Activated CD8-positive, alpha-beta memory T cell treated with anti-CD3 and anti-CD28 coated beads, Interleukin-2, amount 10 ng/mL, durations not matched to agents 7 days and 5 days (primary cell): ENCODE data around the gene SLC1A1. TPM values are rescaled to one million over a fixed set of nuclear protein-coding genes. Genes with fewer than 3 reads are reported as not detected.

Source experiments
- ATAC-seq: fragments of 150-1000 bp; cut with Tn5 transposase; one replicate; pipeline ENCODE4 v1.10.0; 2021; ENCODE audit warnings: moderate library complexity
- CTCF ChIA-PET: fragments of 350-600 bp; sonication (Branson Sonifier 250); formaldehyde crosslinking; loops from one replicate; lab custom pipeline; 2021; ENCODE audit warnings: antibody characterized with exemption; lab: Charles Lee
- DNase-seq: peaks from one replicate; pipeline ENCODE4 v3.0.0-alpha.2; 2020
- H3K27ac Mint-ChIP-seq: one replicate; pipeline ENCODE4 v1.8.0; 2021; ENCODE audit warnings: mild to moderate bottlenecking, mixed read lengths
- H3K27me3 Mint-ChIP-seq: one replicate; pipeline ENCODE4 v1.8.0; 2021; ENCODE audit warnings: mixed read lengths
- H3K36me3 Mint-ChIP-seq: one replicate; pipeline ENCODE4 v1.8.0; 2021; ENCODE audit warnings: mild to moderate bottlenecking, mixed read lengths
- H3K4me1 Mint-ChIP-seq: one replicate; pipeline ENCODE4 v1.8.0; 2021; ENCODE audit warnings: mixed read lengths
- H3K4me3 Mint-ChIP-seq: one replicate; pipeline ENCODE4 v1.8.0; 2021; ENCODE audit warnings: mild to moderate bottlenecking, moderate library complexity, mixed read lengths
- H3K9me3 Mint-ChIP-seq: one replicate; pipeline ENCODE4 v1.8.0; 2022; ENCODE audit warnings: low read depth, mixed read lengths
- total RNA-seq, 2 experiments: library from RNA; stranded (reverse); gene quantifications; one replicate each; pipeline ENCODE4 v1.2.3, GENCODE V29; 2021

The SLC1A1 gene
- total RNA-seq, 2 experiments from 2014 or later, result 0.14 TPM; not detected in 1

- Mint-ChIP-seq H3K4me1 (peaks cover 8% of the 10 kb centered on the region), H3K9me3 (no peaks in the 10 kb centered on the region), H3K4me3 (no peak overlapping the region), H3K36me3 (no peaks in the 10 kb centered on the region), H3K27ac (no peak overlapping the region), H3K27me3 (peaks cover 4% of the 10 kb centered on the region)
- CTCF ChIA-PET, result interaction anchor here (1.5 kb wide), 1 partner anchor 8 kb away, joined by 4 read pairs; no protein-coding TSS in a partner anchor
- ATAC-seq, result no peak
- DNase-seq, result no peak
Observed at GRCh38 chr9:4559261-4560182, 69.3 kb downstream of the SLC1A1 start.

- ATAC-seq (peak; percentile 30), DNase-seq (peak; percentile 52)
- H3K36me3 Mint-ChIP-seq, result no peaks in the 10 kb centered on the region
- no peak overlapping the region for H3K27ac Mint-ChIP-seq
- no peaks in the 10 kb centered on the region for H3K9me3 Mint-ChIP-seq
- CTCF ChIA-PET, result no interaction called here
- no peak overlapping the region for H3K4me3 Mint-ChIP-seq
- H3K27me3 Mint-ChIP-seq, result peaks cover 4% of the 10 kb centered on the region
- H3K4me1 Mint-ChIP-seq, result peaks cover 8% of the 10 kb centered on the region
Observed at GRCh38 chr9:4563105-4563504, 72.8 kb downstream of the SLC1A1 start.

GRCh38 chr9:4566806-4567205 is 76.5 kb downstream of the SLC1A1 start:
- ATAC-seq (no peak), DNase-seq (no peak)
- no peaks in the 10 kb centered on the region for H3K36me3 Mint-ChIP-seq
- H3K27ac Mint-ChIP-seq, result no peak overlapping the region
- no peak overlapping the region for H3K4me3 Mint-ChIP-seq
- H3K9me3 Mint-ChIP-seq, result no peaks in the 10 kb centered on the region
- peaks cover 8% of the 10 kb centered on the region for H3K4me1 Mint-ChIP-seq
- H3K27me3 Mint-ChIP-seq, result no peaks in the 10 kb centered on the region
- CTCF ChIA-PET, result interaction anchor here (0.9 kb wide), 1 partner anchor 17 kb away, joined by 3 read pairs; no protein-coding TSS in a partner anchor

GRCh38 chr9:4567601-4568000 is 77.3 kb downstream of the SLC1A1 start:
- H3K27ac Mint-ChIP-seq, result no peak overlapping the region
- DNase-seq (no peak), ATAC-seq (no peak)
- H3K9me3 Mint-ChIP-seq, result no peaks in the 10 kb centered on the region
- H3K36me3 Mint-ChIP-seq, result no peaks in the 10 kb centered on the region
- peaks cover 15% of the 10 kb centered on the region for H3K4me1 Mint-ChIP-seq
- CTCF ChIA-PET, result no interaction called here
- H3K4me3 Mint-ChIP-seq, result no peak overlapping the region
- H3K27me3 Mint-ChIP-seq, result no peaks in the 10 kb centered on the region

- ATAC-seq, result no peak
- H3K9me3 Mint-ChIP-seq, result no peaks in the 10 kb centered on the region
Observed at GRCh38 chr9:4569101-4569500, 78.8 kb downstream of the SLC1A1 start.

GRCh38 chr9:4572184-4572826 is 82.0 kb downstream of the SLC1A1 start:
- H3K27ac Mint-ChIP-seq, result peak overlapping the region; percentile 52
- peak; percentile 50 for DNase-seq
- H3K9me3 Mint-ChIP-seq, result no peaks in the 10 kb centered on the region
- CTCF ChIA-PET, result interaction anchor here (1.6 kb wide), 1 partner anchor 25 kb away, joined by 3 read pairs; no protein-coding TSS in a partner anchor
- no peak for ATAC-seq
- H3K4me3 Mint-ChIP-seq, result no peak overlapping the region
- peaks cover 26% of the 10 kb centered on the region for H3K4me1 Mint-ChIP-seq
- no peaks in the 10 kb centered on the region for H3K27me3 Mint-ChIP-seq
- no peaks in the 10 kb centered on the region for H3K36me3 Mint-ChIP-seq

More at GRCh38 chr9:4569101-4569500, 78.8 kb downstream of the SLC1A1 start:
- CTCF ChIA-PET, result no interaction called here
- H3K27me3 Mint-ChIP-seq, result no peaks in the 10 kb centered on the region
- no peaks in the 10 kb centered on the region for H3K36me3 Mint-ChIP-seq
- H3K4me1 Mint-ChIP-seq, result peaks cover 16% of the 10 kb centered on the region
- no peak for DNase-seq
- H3K27ac Mint-ChIP-seq, result no peak overlapping the region
- H3K4me3 Mint-ChIP-seq, result no peak overlapping the region

GRCh38 chr9:4573176-4573575 is 82.9 kb downstream of the SLC1A1 start:
- no peaks in the 10 kb centered on the region for H3K9me3 Mint-ChIP-seq
- CTCF ChIA-PET, result interaction anchor here (1.6 kb wide), 1 partner anchor 24 kb away, joined by 3 read pairs; no protein-coding TSS in a partner anchor

GRCh38 chr9:4573634-4574389 is 83.5 kb downstream of the SLC1A1 start:
- no peaks in the 10 kb centered on the region for H3K9me3 Mint-ChIP-seq
- CTCF ChIA-PET, result interaction anchor here (1.6 kb wide), 1 partner anchor 23 kb away, joined by 3 read pairs; no protein-coding TSS in a partner anchor

More at GRCh38 chr9:4573176-4573575, 82.9 kb downstream of the SLC1A1 start:
- no peaks in the 10 kb centered on the region for H3K27me3 Mint-ChIP-seq
- H3K4me3 Mint-ChIP-seq, result no peak overlapping the region
- no peak for DNase-seq
- no peak for ATAC-seq
- H3K36me3 Mint-ChIP-seq, result no peaks in the 10 kb centered on the region
- peaks cover 26% of the 10 kb centered on the region for H3K4me1 Mint-ChIP-seq
- no peak overlapping the region for H3K27ac Mint-ChIP-seq

GRCh38 chr9:4574657-4575243 is 84.5 kb downstream of the SLC1A1 start:
- H3K27me3 Mint-ChIP-seq, result no peaks in the 10 kb centered on the region
- peaks cover 26% of the 10 kb centered on the region for H3K4me1 Mint-ChIP-seq
- H3K36me3 Mint-ChIP-seq, result no peaks in the 10 kb centered on the region
- H3K4me3 Mint-ChIP-seq, result no peak overlapping the region
- DNase-seq (peak; percentile 50), ATAC-seq (peak; percentile 58)
- CTCF ChIA-PET, result no interaction called here
- peak overlapping the region; percentile 58 for H3K27ac Mint-ChIP-seq
- H3K9me3 Mint-ChIP-seq, result no peaks in the 10 kb centered on the region

More at GRCh38 chr9:4573634-4574389, 83.5 kb downstream of the SLC1A1 start:
- no peaks in the 10 kb centered on the region for H3K27me3 Mint-ChIP-seq
- ATAC-seq, result no peak
- H3K4me3 Mint-ChIP-seq, result no peak overlapping the region
- H3K4me1 Mint-ChIP-seq, result peaks cover 26% of the 10 kb centered on the region
- DNase-seq, result no peak
- H3K36me3 Mint-ChIP-seq, result no peaks in the 10 kb centered on the region
- no peak overlapping the region for H3K27ac Mint-ChIP-seq

- DNase-seq, result no peak
- no peak overlapping the region for H3K4me3 Mint-ChIP-seq
- H3K4me1 Mint-ChIP-seq, result peaks cover 26% of the 10 kb centered on the region
- no peaks in the 10 kb centered on the region for H3K27me3 Mint-ChIP-seq
- no peaks in the 10 kb centered on the region for H3K9me3 Mint-ChIP-seq
- H3K27ac Mint-ChIP-seq, result no peak overlapping the region
- ATAC-seq, result no peak
- CTCF ChIA-PET, result interaction anchor here (1.0 kb wide), 1 partner anchor 28 kb away, joined by 3 read pairs; no protein-coding TSS in a partner anchor
- H3K36me3 Mint-ChIP-seq, result no peaks in the 10 kb centered on the region
Observed at GRCh38 chr9:4575997-4576396, 85.7 kb downstream of the SLC1A1 start.

GRCh38 chr9:4576448-4576847 is 86.2 kb downstream of the SLC1A1 start:
- Mint-ChIP-seq H3K27ac (no peak overlapping the region), H3K27me3 (no peaks in the 10 kb centered on the region), H3K4me3 (no peak overlapping the region), H3K36me3 (no peaks in the 10 kb centered on the region), H3K4me1 (peaks cover 26% of the 10 kb centered on the region), H3K9me3 (no peaks in the 10 kb centered on the region)
- DNase-seq (no peak), ATAC-seq (no peak)
- CTCF ChIA-PET, result interaction anchor here (1.0 kb wide), 1 partner anchor 27 kb away, joined by 3 read pairs; no protein-coding TSS in a partner anchor

- CTCF ChIA-PET, result no interaction called here
- no peak for DNase-seq
- Mint-ChIP-seq H3K4me3 (no peak overlapping the region), H3K36me3 (no peaks in the 10 kb centered on the region), H3K4me1 (peaks cover 10% of the 10 kb centered on the region), H3K27me3 (no peaks in the 10 kb centered on the region), H3K9me3 (no peaks in the 10 kb centered on the region), H3K27ac (no peak overlapping the region)
- no peak for ATAC-seq
Observed at GRCh38 chr9:4579001-4579400, 88.7 kb downstream of the SLC1A1 start.
